ES-I3 (cell line): ENCODE measurements around the gene CFAP97D2.
"Not testable (repeated sequence)": the region's sequence is repeated elsewhere in the genome, so short reads cannot be mapped to it uniquely, and the experiment has no call there.

ENCODE experiments used
- H3K36me3 ChIP-seq: 2 replicates; pipeline ENCODE4 v1.6.1; 2013; ENCODE audit warnings: mild to moderate bottlenecking, low read length, control low read depth, moderate library complexity; ENCODE audit not compliant: insufficient read depth
- H3K4me1 ChIP-seq: 2 replicates; pipeline ENCODE4 v1.6.1; 2013; ENCODE audit warnings: mild to moderate bottlenecking, control low read depth, low read length; ENCODE audit not compliant: insufficient read depth
- H3K9ac ChIP-seq: 2 replicates; pipeline ENCODE4 v1.6.1; 2013; ENCODE audit warnings: low read depth, mild to moderate bottlenecking, low read length, moderate library complexity
- H3K9me3 ChIP-seq: 2 replicates; pipeline ENCODE4 v1.6.1; 2013; ENCODE audit warnings: mild to moderate bottlenecking, low read length, moderate library complexity; ENCODE audit not compliant: control insufficient read depth, insufficient read depth

CFAP97D2 gene

GRCh38 chr13:114237415-114238112, 58.5 kb downstream of the CFAP97D2 start:
- peaks cover 33% of the 10 kb centered on the region for H3K36me3 ChIP-seq
- H3K9me3 ChIP-seq = no peaks in the 10 kb centered on the region
- H3K9ac ChIP-seq = no peak overlapping the region
- peaks cover 10% of the 10 kb centered on the region for H3K4me1 ChIP-seq

DNA sequence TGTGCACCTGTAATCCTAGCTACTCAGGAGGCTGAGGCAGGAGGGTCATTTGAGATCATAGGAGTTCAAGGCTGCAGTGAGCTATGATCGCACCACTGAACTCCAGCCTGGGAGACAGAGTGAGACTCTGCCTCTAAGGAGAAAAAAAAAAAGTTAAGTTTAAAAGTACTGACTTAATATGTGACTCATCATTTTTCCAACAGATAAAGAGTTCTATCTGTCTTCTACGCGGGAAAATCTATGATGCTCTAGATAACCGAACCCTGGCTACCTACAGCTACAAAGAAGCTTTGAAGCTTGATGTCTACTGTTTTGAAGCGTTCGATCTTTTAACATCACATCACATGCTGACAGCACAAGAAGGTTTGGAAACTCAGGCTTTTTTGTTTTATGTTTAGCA, 62.9 kb downstream of the CFAP97D2 start:
- Histone ChIP-seq H3K9me3 (no peaks in the 10 kb centered on the region), H3K4me1 (no peaks in the 10 kb centered on the region), H3K9ac (no peak overlapping the region), H3K36me3 (peaks cover 50% of the 10 kb centered on the region)

DNA sequence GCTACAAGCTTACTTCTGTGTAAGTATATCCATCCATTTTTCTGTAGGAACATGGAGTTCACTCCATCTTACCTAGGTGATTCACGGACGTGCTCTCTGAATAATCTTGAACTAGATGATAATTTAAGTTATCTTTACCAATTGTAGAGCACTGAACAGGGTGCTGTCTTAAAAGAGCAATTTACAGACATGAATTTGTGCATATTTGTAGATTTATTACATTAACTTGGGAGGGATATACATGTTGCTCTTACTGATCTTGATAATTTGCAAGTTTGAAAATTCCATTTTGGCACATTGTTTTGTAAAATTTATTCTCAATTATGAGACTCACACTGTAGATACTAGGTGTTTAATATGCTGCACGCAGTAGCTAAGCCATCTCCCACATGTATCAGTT, 64.9 kb downstream of the CFAP97D2 start:
- H3K9me3 ChIP-seq = no peaks in the 10 kb centered on the region
- H3K36me3 ChIP-seq = peaks cover 45% of the 10 kb centered on the region
- no peak overlapping the region for H3K9ac ChIP-seq
- no peaks in the 10 kb centered on the region for H3K4me1 ChIP-seq

GRCh38 chr13:114244637-114245036, 65.6 kb downstream of the CFAP97D2 start:
- Histone ChIP-seq H3K9me3 (no peaks in the 10 kb centered on the region), H3K4me1 (no peaks in the 10 kb centered on the region), H3K36me3 (peaks cover 39% of the 10 kb centered on the region), H3K9ac (no peak overlapping the region)

GRCh38 chr13:114248011-114248410, 69.0 kb downstream of the CFAP97D2 start:
- H3K9me3 ChIP-seq = no peaks in the 10 kb centered on the region
- no peaks in the 10 kb centered on the region for H3K4me1 ChIP-seq
- no peak overlapping the region for H3K9ac ChIP-seq
- H3K36me3 ChIP-seq = peaks cover 31% of the 10 kb centered on the region

DNA sequence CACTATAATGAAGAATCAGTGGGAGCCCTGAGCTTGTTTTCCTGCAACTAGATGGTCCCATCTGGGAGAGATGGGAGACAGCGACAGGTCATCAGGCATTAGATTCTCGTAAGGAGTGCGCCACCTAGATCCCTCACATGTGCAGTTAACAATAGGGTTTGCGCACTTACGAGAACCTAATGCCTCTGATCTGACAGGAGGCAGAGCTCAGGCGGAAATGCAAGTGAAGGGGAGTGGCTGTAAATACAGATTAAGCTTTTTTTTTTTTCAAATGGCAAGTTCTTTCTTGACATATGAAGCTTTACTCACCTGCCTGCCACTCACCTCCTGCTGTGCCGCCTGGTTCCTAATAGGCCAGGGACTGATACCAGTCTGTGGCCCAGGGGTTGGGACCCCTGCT, 70.0 kb downstream of the CFAP97D2 start:
- Histone ChIP-seq H3K4me1 (no peaks in the 10 kb centered on the region), H3K9ac (no peak overlapping the region), H3K36me3 (peaks cover 32% of the 10 kb centered on the region), H3K9me3 (no peaks in the 10 kb centered on the region)

DNA sequence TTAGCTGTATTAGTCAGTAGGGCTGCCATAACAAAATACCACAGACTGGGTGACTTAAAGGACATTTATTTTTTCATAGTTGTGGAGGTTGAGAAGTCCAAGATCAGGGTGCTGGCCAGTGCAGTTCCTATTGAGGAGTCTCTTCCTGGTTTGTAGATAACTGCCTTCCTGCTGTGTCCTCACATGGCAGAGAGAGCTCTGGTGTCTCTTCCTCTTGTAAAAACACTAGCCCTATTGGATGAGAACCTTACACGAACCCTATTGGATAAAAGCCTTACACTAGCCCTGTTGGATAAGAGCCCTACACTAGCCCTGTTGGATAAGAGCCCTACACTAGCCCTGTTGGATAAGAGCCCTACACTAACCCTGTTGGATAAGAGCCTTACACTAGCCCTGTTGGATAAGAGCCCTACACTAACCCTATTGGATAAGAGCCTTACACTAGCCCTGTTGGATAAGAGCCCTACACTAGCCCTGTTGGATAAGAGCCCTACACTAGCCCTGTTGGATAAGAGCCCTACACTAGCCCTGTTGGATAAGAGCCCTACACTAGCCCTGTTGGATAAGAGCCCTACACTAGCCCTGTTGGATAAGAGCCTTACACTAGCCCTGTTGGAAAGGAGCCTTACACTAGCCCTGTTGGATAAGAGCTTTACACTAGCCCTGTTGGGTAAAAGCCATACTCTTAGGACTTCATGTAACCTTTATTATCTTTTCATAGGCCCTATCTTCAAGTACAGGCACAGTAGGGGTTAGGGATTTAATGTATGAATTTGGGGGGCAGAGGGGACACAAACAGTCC, 72.8 kb downstream of the CFAP97D2 start:
- H3K36me3 ChIP-seq = peaks cover 26% of the 10 kb centered on the region
- H3K9ac ChIP-seq = not testable (repeated sequence)

DNA sequence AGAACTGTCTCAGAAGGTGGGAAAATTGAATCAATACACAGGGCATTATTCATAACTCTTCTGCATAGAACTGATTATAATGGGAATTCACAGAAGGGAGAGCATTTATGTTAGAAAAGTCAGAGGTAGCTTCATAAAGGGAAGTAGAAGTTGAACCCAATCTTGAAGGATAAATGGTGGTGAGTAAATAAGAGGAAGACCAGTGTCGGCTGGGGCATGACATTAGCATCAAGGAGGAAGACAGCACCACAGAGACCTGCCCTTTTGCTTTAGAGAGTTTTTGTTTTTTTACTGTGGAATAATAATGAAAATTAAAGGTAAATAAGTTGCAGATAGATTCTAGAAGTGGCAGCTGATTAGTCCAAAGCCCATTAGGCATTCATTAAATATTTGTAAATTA, 77.5 kb downstream of the CFAP97D2 start:
- no peaks in the 10 kb centered on the region for H3K9me3 ChIP-seq
- H3K9ac ChIP-seq = no peak overlapping the region
- peaks cover 17% of the 10 kb centered on the region; the same call in 1 of the 2 replicates for H3K4me1 ChIP-seq
- H3K36me3 ChIP-seq = peaks cover 42% of the 10 kb centered on the region

More for the DNA sequence above, 72.8 kb downstream of the CFAP97D2 start:
- not testable (repeated sequence) for H3K4me1 ChIP-seq, H3K9me3 ChIP-seq

DNA sequence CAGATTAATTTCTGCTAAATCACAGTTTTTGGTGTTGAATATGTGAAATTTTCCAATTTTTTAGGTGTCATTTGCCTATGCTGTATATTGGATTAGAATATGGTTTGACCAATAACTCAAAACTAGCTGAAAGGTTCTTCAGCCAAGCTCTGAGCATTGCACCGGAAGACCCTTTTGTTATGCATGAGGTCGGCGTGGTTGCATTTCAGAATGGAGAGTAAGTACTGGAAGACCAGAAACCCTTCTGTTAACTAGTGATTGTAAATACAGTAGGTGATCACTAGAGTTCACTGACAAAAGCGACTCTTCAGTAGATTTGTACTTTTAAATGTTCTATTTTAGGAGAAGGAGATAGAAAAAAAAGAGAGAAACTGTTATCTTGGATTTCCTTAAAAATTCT, 78.0 kb downstream of the CFAP97D2 start:
- Histone ChIP-seq H3K4me1 (peaks cover 17% of the 10 kb centered on the region; the same call in 1 of the 2 replicates), H3K9ac (no peak overlapping the region), H3K36me3 (peaks cover 42% of the 10 kb centered on the region), H3K9me3 (no peaks in the 10 kb centered on the region)

- Histone ChIP-seq H3K36me3 (peaks cover 47% of the 10 kb centered on the region), H3K4me1 (peaks cover 17% of the 10 kb centered on the region; the same call in 1 of the 2 replicates), H3K9ac (no peak overlapping the region)
Observed at GRCh38 chr13:114258589-114258988, 79.5 kb downstream of the CFAP97D2 start.

GRCh38 chr13:114259374-114259773, 80.3 kb downstream of the CFAP97D2 start:
- Histone ChIP-seq H3K4me1 (peaks cover 17% of the 10 kb centered on the region; the same call in 1 of the 2 replicates), H3K36me3 (peaks cover 51% of the 10 kb centered on the region), H3K9me3 (no peaks in the 10 kb centered on the region), H3K9ac (no peak overlapping the region)

More at GRCh38 chr13:114258589-114258988, 79.5 kb downstream of the CFAP97D2 start:
- no peaks in the 10 kb centered on the region for H3K9me3 ChIP-seq

DNA sequence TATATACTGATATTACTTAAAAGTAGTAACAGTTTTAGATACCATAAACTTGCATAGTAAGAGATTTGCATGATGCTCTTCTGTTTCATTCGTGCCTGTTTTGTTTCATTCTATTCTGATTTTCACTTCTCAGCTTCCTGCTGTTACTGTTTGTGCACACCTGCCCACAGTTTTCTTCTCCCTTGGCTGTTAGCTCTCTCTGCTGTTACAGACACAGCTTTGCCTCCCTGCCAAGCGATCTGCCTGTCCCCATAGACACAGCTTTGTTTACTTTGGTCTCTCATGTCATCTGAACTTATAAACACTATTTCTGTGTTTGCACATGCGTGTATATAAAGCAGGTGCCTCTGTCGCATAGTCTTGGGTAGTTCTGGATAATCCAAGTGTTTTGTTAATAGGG, 80.9 kb downstream of the CFAP97D2 start:
- Histone ChIP-seq H3K4me1 (peaks cover 17% of the 10 kb centered on the region; the same call in 1 of the 2 replicates), H3K9ac (no peak overlapping the region), H3K36me3 (peaks cover 55% of the 10 kb centered on the region), H3K9me3 (no peaks in the 10 kb centered on the region)

DNA sequence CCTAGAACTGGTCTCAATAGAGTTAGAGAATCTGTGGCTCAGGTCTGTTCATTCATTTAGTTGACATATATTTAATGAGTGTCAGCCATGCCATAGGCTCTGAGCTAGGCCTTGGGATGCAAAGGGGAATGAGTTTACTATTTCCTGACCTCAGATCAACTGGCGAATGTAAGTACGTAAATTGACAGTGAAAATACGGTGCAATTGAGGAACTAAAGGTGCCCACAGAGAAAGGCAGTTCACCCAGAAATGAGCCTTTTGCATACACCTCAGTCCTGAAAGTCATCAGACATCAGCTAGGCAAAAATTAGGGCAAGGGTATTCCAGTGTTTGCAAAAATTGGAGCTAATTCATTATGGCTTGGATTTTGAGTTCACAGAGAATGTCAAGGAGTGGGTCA, 81.8 kb downstream of the CFAP97D2 start:
- peaks cover 17% of the 10 kb centered on the region; the same call in 1 of the 2 replicates for H3K4me1 ChIP-seq
- H3K9me3 ChIP-seq = no peaks in the 10 kb centered on the region
- peaks cover 52% of the 10 kb centered on the region for H3K36me3 ChIP-seq
- H3K9ac ChIP-seq = no peak overlapping the region

- Histone ChIP-seq H3K4me1 (peaks cover 12% of the 10 kb centered on the region; the same call in 1 of the 2 replicates), H3K9ac (no peak overlapping the region), H3K9me3 (no peaks in the 10 kb centered on the region), H3K36me3 (peaks cover 52% of the 10 kb centered on the region)
Observed at GRCh38 chr13:114261328-114261965, 82.4 kb downstream of the CFAP97D2 start.
